Ishikawa (cell line): ENCODE measurements around the gene NAGLU.

Experiments
- CEBPB ChIP-seq: IDR thresholded peaks from 2 replicates; pipeline ENCODE4 v1.6.1; 2012
- CREB1 ChIP-seq: IDR thresholded peaks from 2 replicates; pipeline ENCODE4 v1.6.1; 2012; ENCODE audit warnings: low read depth
- EGR1 ChIP-seq: IDR thresholded peaks from 2 replicates; pipeline ENCODE4 v1.6.1; 2012
- EP300 ChIP-seq: IDR thresholded peaks from 2 replicates; pipeline ENCODE4 v1.6.1; 2012; ENCODE audit warnings: borderline replicate concordance
- FOXM1 ChIP-seq: IDR thresholded peaks from 2 replicates; pipeline ENCODE4 v1.6.1; 2012; ENCODE audit warnings: low read depth, borderline replicate concordance
- MAX ChIP-seq: IDR thresholded peaks from 2 replicates; pipeline ENCODE4 v1.6.1; 2012
- NFIC ChIP-seq: IDR thresholded peaks from 2 replicates; pipeline ENCODE4 v1.6.1; 2012
- RAD21 ChIP-seq: IDR thresholded peaks from 2 replicates; pipeline ENCODE4 v1.6.1; 2012; ENCODE audit warnings: low read depth
- REST ChIP-seq: IDR thresholded peaks from 2 replicates; pipeline ENCODE4 v1.6.1; 2012; ENCODE audit warnings: low read depth, mild to moderate bottlenecking
- TAF1 ChIP-seq: IDR thresholded peaks from 2 replicates; pipeline ENCODE4 v1.6.1; 2012; ENCODE audit warnings: low read depth, mild to moderate bottlenecking
- TCF12 ChIP-seq: IDR thresholded peaks from 2 replicates; pipeline ENCODE4 v1.6.1; 2012; ENCODE audit warnings: low read depth
- TEAD4 ChIP-seq: IDR thresholded peaks from 2 replicates; pipeline ENCODE4 v1.6.1; 2012
- USF1 ChIP-seq: IDR thresholded peaks from 2 replicates; pipeline ENCODE4 v1.6.1; 2012
- YY1 ChIP-seq: IDR thresholded peaks from 2 replicates; pipeline ENCODE4 v1.6.1; 2012; ENCODE audit warnings: low read depth
- ZBTB7A ChIP-seq: IDR thresholded peaks from 2 replicates; pipeline ENCODE4 v1.6.1; 2012; ENCODE audit warnings: low read depth

NAGLU gene

DNA sequence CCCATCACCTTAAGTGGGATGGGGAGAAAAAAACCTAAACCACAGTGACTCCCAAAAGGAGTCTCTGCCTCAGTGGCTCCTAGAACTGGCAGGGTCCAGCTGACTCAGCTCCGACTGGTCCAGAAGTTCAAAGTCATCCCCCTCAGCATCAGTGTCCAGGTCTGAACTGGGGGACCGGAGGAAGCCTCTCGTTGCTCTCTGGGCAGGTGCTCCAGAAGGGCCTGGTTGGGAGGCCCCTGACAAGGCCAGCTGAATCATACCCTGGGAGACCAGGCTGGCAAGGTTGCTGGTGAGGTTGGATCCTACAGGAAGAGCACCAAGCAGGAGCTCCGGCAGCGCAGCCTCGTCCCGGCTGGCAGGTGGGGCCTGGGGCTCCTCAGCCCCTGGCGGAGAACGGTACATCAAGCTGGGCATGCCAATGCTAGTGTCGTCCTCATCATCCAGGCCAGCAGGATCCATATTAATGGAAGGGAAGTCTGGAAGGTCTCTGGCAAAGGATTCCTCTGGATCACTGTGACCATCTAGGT is 45.8 kb downstream of the NAGLU start:
- TF ChIP-seq RAD21 (no peak), REST (no peak), ZBTB7A (no peak), CREB1 (no peak), TEAD4 (no peak), EP300 (no peak), MAX (no peak), EGR1 (no peak), TAF1 (no peak), YY1 (no peak), CEBPB (no peak), NFIC (no peak), FOXM1 (no peak), TCF12 (no peak), USF1 (no peak)

GRCh38 chr17:42584880-42585279 is 48.8 kb downstream of the NAGLU start:
- TF ChIP-seq EGR1 = no peak
- no peak for TF ChIP-seq ZBTB7A
- TF ChIP-seq TEAD4 = no peak
- TF ChIP-seq NFIC = no peak
- no peak for TF ChIP-seq CREB1
- no peak for TF ChIP-seq REST
- no peak for TF ChIP-seq TAF1
- TF ChIP-seq USF1 = no peak
- TF ChIP-seq RAD21 = no peak
- no peak for TF ChIP-seq YY1
- TF ChIP-seq CEBPB = no peak
- TF ChIP-seq EP300 = no peak

- no peak for TF ChIP-seq TEAD4
- TF ChIP-seq EP300 = no peak
- no peak for TF ChIP-seq REST
- TF ChIP-seq EGR1 = no peak
- TF ChIP-seq ZBTB7A = no peak
- TF ChIP-seq RAD21 = no peak
- TF ChIP-seq FOXM1 = no peak
- no peak for TF ChIP-seq USF1
- no peak for TF ChIP-seq NFIC
- TF ChIP-seq MAX = no peak
Measured at GRCh38 chr17:42585353-42585752, 49.3 kb downstream of the NAGLU start.

GRCh38 chr17:42586514-42587230 is 50.6 kb downstream of the NAGLU start:
- TF ChIP-seq TEAD4 (no peak), ZBTB7A (no peak), FOXM1 (no peak), CEBPB (no peak), MAX (no peak)
